ENCODE results near the gene UBXN6. TPM values are rescaled to one million over a fixed set of nuclear protein-coding genes. Genes with fewer than 3 reads are reported as not detected.

The UBXN6 gene
- total RNA-seq, 2 experiments from 2014 or later, result 41.0 to 45.8 TPM

DNA sequence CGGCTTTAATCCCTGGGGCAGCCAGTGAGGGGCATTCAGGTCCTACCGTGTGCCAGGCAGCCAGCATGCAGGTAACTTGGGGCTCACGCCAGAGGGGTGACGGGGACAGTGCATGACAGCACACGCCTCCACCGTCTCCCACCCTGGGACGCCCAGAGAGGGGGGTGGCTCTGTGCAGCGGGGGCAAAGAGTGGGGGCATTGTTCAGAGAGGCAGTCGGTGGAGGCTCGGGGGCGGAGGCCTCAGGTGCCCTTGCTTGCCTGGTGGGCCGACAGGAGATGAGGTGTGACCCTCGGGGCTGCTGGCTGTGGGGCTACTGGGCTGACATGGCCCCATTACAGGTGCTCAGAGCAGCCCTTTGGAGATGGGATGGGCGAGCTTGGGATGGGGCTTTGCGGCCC lies 42.3 kb upstream of the UBXN6 start:
- no peaks in the 10 kb centered on the region for H3K27me3 Mint-ChIP-seq

GRCh38 chr19:4499318-4499717 lies 41.7 kb upstream of the UBXN6 start:
- Mint-ChIP-seq H3K9me3 (ENCODE audit: low read depth) (no peaks in the 10 kb centered on the region), H3K4me3 (no peak overlapping the region), H3K4me1 (no peaks in the 10 kb centered on the region), H3K36me3 (peaks cover 6% of the 10 kb centered on the region), H3K27ac (no peak overlapping the region), H3K27me3 (no peaks in the 10 kb centered on the region)
- CTCF ChIA-PET, result no interaction called here
- no peak for ATAC-seq
- DNase-seq, result no peak

More for the DNA sequence above, 42.3 kb upstream of the UBXN6 start:
- DNase-seq, result no peak
- ATAC-seq, result no peak
- H3K36me3 Mint-ChIP-seq, result peaks cover 6% of the 10 kb centered on the region
- CTCF ChIA-PET, result no interaction called here
- H3K4me3 Mint-ChIP-seq, result no peak overlapping the region
- H3K4me1 Mint-ChIP-seq, result no peaks in the 10 kb centered on the region
- no peak overlapping the region for H3K27ac Mint-ChIP-seq
- H3K9me3 Mint-ChIP-seq (ENCODE audit: low read depth), result no peaks in the 10 kb centered on the region

DNA sequence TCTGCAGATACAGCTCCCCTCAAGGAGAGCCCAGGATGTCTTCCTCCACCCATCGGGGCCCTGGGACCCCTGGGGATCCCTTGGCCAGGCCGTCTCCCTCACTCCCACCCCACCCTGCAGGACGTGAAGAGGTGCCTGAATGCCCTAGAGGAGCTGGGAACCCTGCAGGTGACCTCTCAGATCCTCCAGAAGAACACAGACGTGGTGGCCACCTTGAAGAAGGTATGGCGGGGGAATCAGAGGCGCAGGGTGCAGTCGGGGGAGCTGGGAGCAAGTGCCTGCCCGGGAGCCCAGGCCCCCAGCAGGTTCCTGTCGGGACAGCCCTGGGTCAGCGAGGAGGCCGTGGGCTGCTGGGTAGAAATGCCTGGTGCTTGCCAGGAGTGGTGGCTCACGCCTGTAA lies 41.1 kb upstream of the UBXN6 start:
- CTCF ChIA-PET, result interaction anchor here (0.6 kb wide), 1 partner anchor 26 kb away, joined by 3 read pairs; no protein-coding TSS in a partner anchor
- no peaks in the 10 kb centered on the region for H3K27me3 Mint-ChIP-seq
- no peak for DNase-seq
- H3K27ac Mint-ChIP-seq, result no peak overlapping the region
- no peak for ATAC-seq
- no peak overlapping the region for H3K4me3 Mint-ChIP-seq
- no peaks in the 10 kb centered on the region for H3K9me3 Mint-ChIP-seq (ENCODE audit: low read depth)
- H3K4me1 Mint-ChIP-seq, result no peaks in the 10 kb centered on the region
- H3K36me3 Mint-ChIP-seq, result peaks cover 6% of the 10 kb centered on the region

- Mint-ChIP-seq H3K27ac (no peak overlapping the region), H3K9me3 (ENCODE audit: low read depth) (no peaks in the 10 kb centered on the region), H3K4me3 (no peak overlapping the region), H3K27me3 (no peaks in the 10 kb centered on the region), H3K36me3 (peaks cover 6% of the 10 kb centered on the region), H3K4me1 (no peaks in the 10 kb centered on the region)
- ATAC-seq (no peak), DNase-seq (no peak)
- CTCF ChIA-PET, result interaction anchor here (0.6 kb wide), 1 partner anchor 27 kb away, joined by 3 read pairs; no protein-coding TSS in a partner anchor
Measured at GRCh38 chr19:4497770-4498389, 40.3 kb upstream of the UBXN6 start.

- Mint-ChIP-seq H3K9me3 (ENCODE audit: low read depth) (no peaks in the 10 kb centered on the region), H3K4me3 (no peak overlapping the region), H3K27me3 (no peaks in the 10 kb centered on the region), H3K27ac (no peak overlapping the region), H3K4me1 (no peaks in the 10 kb centered on the region), H3K36me3 (peaks cover 6% of the 10 kb centered on the region)
- CTCF ChIA-PET, result no interaction called here
- no peak for DNase-seq
- ATAC-seq, result no peak
Measured at GRCh38 chr19:4496304-4496703, 38.7 kb upstream of the UBXN6 start.

DNA sequence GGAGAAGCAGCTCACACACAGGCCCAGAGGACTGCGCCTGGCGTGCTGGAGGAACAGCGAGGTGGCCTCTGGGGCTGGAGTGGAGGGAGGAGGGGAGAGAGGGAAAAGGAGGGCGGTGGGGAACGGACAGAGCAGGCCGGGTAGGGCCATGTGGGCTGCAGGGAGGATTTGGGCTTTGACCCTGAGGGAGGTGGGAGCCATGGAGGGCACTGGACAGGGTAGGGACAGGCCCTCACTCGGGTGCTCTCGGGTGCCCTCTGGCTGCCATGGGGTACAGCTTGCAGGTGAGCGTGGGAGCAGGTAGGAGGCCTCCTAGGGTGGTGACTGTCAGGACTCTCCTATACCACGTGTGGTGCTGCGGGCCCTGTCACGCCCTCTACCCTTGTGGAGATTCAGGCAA lies 37.9 kb upstream of the UBXN6 start:
- DNase-seq (no peak), ATAC-seq (no peak)
- peaks cover 11% of the 10 kb centered on the region for H3K36me3 Mint-ChIP-seq
- H3K27me3 Mint-ChIP-seq, result no peaks in the 10 kb centered on the region
- H3K9me3 Mint-ChIP-seq (ENCODE audit: low read depth), result no peaks in the 10 kb centered on the region
- no peak overlapping the region for H3K27ac Mint-ChIP-seq
- no peak overlapping the region for H3K4me3 Mint-ChIP-seq
- CTCF ChIA-PET, result no interaction called here
- no peaks in the 10 kb centered on the region for H3K4me1 Mint-ChIP-seq

DNA sequence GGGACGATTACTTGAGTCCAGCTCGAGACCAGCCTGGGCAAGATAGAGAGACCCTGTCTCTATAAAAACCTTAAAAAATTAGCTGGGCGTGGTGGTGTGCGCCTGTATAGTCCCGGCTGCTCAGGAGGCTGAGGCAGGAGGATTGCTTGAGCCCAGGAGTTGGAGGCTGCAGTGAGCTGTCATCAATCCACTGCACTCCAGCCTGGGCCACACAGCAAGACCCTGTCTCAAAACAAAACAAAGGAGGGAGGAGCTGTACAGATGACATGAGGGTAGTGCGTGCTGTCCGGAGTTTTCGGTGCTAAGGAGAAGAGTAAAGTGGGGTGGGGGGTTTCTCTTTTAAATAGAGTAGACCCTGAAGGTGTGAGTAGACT lies 37.1 kb upstream of the UBXN6 start:
- H3K27me3 Mint-ChIP-seq, result no peaks in the 10 kb centered on the region

GRCh38 chr19:4493929-4494690 lies 36.5 kb upstream of the UBXN6 start:
- no peaks in the 10 kb centered on the region for H3K4me1 Mint-ChIP-seq

More for the DNA sequence above, 37.1 kb upstream of the UBXN6 start:
- Mint-ChIP-seq H3K36me3 (peaks cover 16% of the 10 kb centered on the region), H3K4me1 (no peaks in the 10 kb centered on the region), H3K9me3 (ENCODE audit: low read depth) (no peaks in the 10 kb centered on the region), H3K4me3 (no peak overlapping the region), H3K27ac (no peak overlapping the region)
- DNase-seq (no peak), ATAC-seq (no peak)
- CTCF ChIA-PET, result no interaction called here

DNA sequence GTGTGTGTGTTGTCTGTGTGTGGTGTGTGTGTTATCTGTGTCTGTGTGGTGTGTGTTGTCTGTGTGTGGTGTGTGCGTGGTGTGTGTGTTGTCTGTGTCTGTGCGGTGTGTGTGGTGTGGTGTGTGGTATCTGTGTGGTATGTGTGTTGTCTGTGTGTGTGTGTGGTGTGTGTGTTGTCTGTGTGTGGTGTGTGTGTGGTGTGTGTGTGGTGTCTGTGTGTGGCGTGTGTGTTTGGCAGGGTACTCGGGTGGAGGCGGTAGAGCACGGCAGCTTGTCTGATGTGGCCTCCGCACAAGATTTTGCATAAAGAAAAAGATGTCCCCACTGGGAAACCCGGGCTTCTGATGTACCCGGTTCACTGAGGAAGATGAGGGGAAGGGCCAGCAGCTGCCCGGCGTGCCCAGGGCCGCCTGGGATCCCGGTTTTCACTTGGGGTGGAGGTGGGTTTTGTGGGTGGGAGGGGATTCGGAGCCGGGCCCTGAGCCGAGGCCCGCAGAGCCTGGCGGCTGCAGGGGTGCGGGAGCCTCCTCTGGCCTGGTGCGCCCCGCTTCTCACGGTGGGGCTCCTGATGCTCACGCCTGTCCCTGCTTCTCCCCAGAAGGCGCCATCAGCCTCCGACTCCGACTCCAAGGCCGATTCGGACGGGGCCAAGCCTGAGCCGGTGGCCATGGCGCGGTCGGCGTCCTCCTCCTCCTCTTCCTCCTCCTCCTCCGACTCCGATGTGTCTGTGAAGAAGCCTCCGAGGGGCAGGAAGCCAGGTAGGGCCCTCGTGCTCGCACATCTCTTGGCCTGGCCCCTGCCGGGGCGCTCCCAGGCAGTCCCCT lies 35.7 kb upstream of the UBXN6 start:
- no peaks in the 10 kb centered on the region for H3K9me3 Mint-ChIP-seq (ENCODE audit: low read depth)
- H3K27ac Mint-ChIP-seq, result no peak overlapping the region
- CTCF ChIA-PET, result no interaction called here
- H3K4me1 Mint-ChIP-seq, result no peaks in the 10 kb centered on the region
- DNase-seq (no peak), ATAC-seq (no peak)
- no peak overlapping the region for H3K4me3 Mint-ChIP-seq
- H3K36me3 Mint-ChIP-seq, result peaks cover 18% of the 10 kb centered on the region
- H3K27me3 Mint-ChIP-seq, result no peaks in the 10 kb centered on the region

More at GRCh38 chr19:4493929-4494690, 36.5 kb upstream of the UBXN6 start:
- ATAC-seq, result no peak
- peaks cover 16% of the 10 kb centered on the region for H3K36me3 Mint-ChIP-seq
- H3K9me3 Mint-ChIP-seq (ENCODE audit: low read depth), result no peaks in the 10 kb centered on the region
- no peak for DNase-seq
- H3K4me3 Mint-ChIP-seq, result no peak overlapping the region
- H3K27ac Mint-ChIP-seq, result no peak overlapping the region
- CTCF ChIA-PET, result no interaction called here
- no peaks in the 10 kb centered on the region for H3K27me3 Mint-ChIP-seq

GRCh38 chr19:4492337-4493103 lies 34.9 kb upstream of the UBXN6 start:
- Mint-ChIP-seq H3K9me3 (ENCODE audit: low read depth) (no peaks in the 10 kb centered on the region), H3K4me3 (no peak overlapping the region), H3K27me3 (no peaks in the 10 kb centered on the region), H3K27ac (no peak overlapping the region), H3K36me3 (peaks cover 18% of the 10 kb centered on the region), H3K4me1 (no peaks in the 10 kb centered on the region)
- ATAC-seq (no peak), DNase-seq (no peak)
- CTCF ChIA-PET, result no interaction called here

DNA sequence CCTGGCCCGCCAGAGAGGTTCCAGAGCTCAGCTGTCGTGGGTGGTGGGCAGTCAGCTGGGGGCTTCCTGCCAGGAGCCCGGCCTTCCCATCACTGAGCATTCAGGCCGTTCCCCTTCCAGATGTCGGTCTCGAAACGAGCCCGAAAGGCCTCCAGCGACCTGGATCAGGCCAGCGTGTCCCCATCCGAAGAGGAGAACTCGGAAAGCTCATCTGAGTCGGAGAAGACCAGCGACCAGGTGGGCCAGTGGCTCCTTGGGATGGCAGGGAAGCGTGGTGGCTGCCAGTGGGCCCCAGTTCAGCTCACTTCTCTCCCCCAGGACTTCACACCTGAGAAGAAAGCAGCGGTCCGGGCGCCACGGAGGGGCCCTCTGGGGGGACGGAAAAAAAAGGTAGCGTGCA lies 33.9 kb upstream of the UBXN6 start:
- Mint-ChIP-seq H3K27ac (no peak overlapping the region), H3K36me3 (peaks cover 20% of the 10 kb centered on the region), H3K4me1 (no peaks in the 10 kb centered on the region), H3K27me3 (no peaks in the 10 kb centered on the region), H3K9me3 (ENCODE audit: low read depth) (no peaks in the 10 kb centered on the region), H3K4me3 (no peak overlapping the region)
- ATAC-seq (no peak), DNase-seq (no peak)
- CTCF ChIA-PET, result no interaction called here

GRCh38 chr19:4488496-4488895 lies 30.9 kb upstream of the UBXN6 start:
- no peaks in the 10 kb centered on the region for H3K9me3 Mint-ChIP-seq (ENCODE audit: low read depth)
- H3K27me3 Mint-ChIP-seq, result no peaks in the 10 kb centered on the region
- no peak overlapping the region for H3K4me3 Mint-ChIP-seq

GRCh38 chr19:4487572-4487971 lies 30.0 kb upstream of the UBXN6 start:
- H3K27ac Mint-ChIP-seq, result no peak overlapping the region
- CTCF ChIA-PET, result no interaction called here
- peaks cover 3% of the 10 kb centered on the region for H3K4me1 Mint-ChIP-seq
- ATAC-seq (no peak), DNase-seq (no peak)
- peaks cover 25% of the 10 kb centered on the region for H3K36me3 Mint-ChIP-seq
- H3K27me3 Mint-ChIP-seq, result no peaks in the 10 kb centered on the region
- no peak overlapping the region for H3K4me3 Mint-ChIP-seq
- H3K9me3 Mint-ChIP-seq (ENCODE audit: low read depth), result no peaks in the 10 kb centered on the region

More at GRCh38 chr19:4488496-4488895, 30.9 kb upstream of the UBXN6 start:
- no peak for DNase-seq
- ATAC-seq, result no peak
- Mint-ChIP-seq H3K4me1 (peaks cover 3% of the 10 kb centered on the region), H3K27ac (no peak overlapping the region), H3K36me3 (peaks cover 23% of the 10 kb centered on the region)
- CTCF ChIA-PET, result no interaction called here

All from activated CD8-positive, alpha-beta memory T cell treated with anti-CD3 and anti-CD28 coated beads, Interleukin-2, amount 10 ng/mL, durations not matched to agents 7 days and 5 days (primary cell).